ENCODE results near the gene AQP11.
"Not testable (repeated sequence)": the region's sequence is repeated elsewhere in the genome, so short reads cannot be mapped to it uniquely, and the experiment has no call there.

Gene AQP11

GRCh38 chr11:77619576-77620198, 29.9 kb downstream of the AQP11 start:
- no peak overlapping the region for H3K4me3 Mint-ChIP-seq
- peaks cover 94% of the 10 kb centered on the region for H3K36me3 Mint-ChIP-seq (ENCODE audit: low read depth)
- no peaks in the 10 kb centered on the region for H3K27me3 Mint-ChIP-seq
- no peaks in the 10 kb centered on the region for H3K4me1 Mint-ChIP-seq (ENCODE audit: low read depth)
- DNase-seq = no peak
- no peak overlapping the region for H3K27ac Mint-ChIP-seq
- H3K9me3 Mint-ChIP-seq = no peaks in the 10 kb centered on the region

- Mint-ChIP-seq H3K4me3 (peak overlapping the region; percentile 48), H3K9me3 (no peaks in the 10 kb centered on the region), H3K36me3 (ENCODE audit: low read depth) (peaks cover 83% of the 10 kb centered on the region), H3K4me1 (ENCODE audit: low read depth) (peaks cover 49% of the 10 kb centered on the region), H3K27ac (peak overlapping the region; percentile 72), H3K27me3 (no peaks in the 10 kb centered on the region)
- no peak for DNase-seq
These were observed 40.5 kb downstream of the AQP11 start for GRCh38 chr11:77630157-77630710.

GRCh38 chr11:77633926-77634325, 44.2 kb downstream of the AQP11 start:
- H3K27me3 Mint-ChIP-seq, H3K9me3 Mint-ChIP-seq, H3K4me3 Mint-ChIP-seq, DNase-seq: not testable (repeated sequence)
- peak overlapping the region; percentile 26 for H3K27ac Mint-ChIP-seq
- H3K4me1 Mint-ChIP-seq (ENCODE audit: low read depth) = peaks cover 64% of the 10 kb centered on the region
- peaks cover 77% of the 10 kb centered on the region for H3K36me3 Mint-ChIP-seq (ENCODE audit: low read depth)

GRCh38 chr11:77636731-77637344, 47.1 kb downstream of the AQP11 start:
- Mint-ChIP-seq H3K4me3 (peak overlapping the region; percentile 97), H3K36me3 (ENCODE audit: low read depth) (peaks cover 54% of the 10 kb centered on the region), H3K9me3 (no peaks in the 10 kb centered on the region), H3K27ac (peak overlapping the region; percentile 94), H3K27me3 (no peaks in the 10 kb centered on the region), H3K4me1 (ENCODE audit: low read depth) (peaks cover 45% of the 10 kb centered on the region)
- DNase-seq = no peak

- Mint-ChIP-seq H3K27me3 (no peaks in the 10 kb centered on the region), H3K4me1 (ENCODE audit: low read depth) (peaks cover 40% of the 10 kb centered on the region), H3K4me3 (peak within 1 kb of the TSS; percentile 97), H3K36me3 (ENCODE audit: low read depth) (peaks cover 48% of the 10 kb centered on the region), H3K27ac (peak within 1 kb of the TSS; percentile 94), H3K9me3 (no peaks in the 10 kb centered on the region)
- peak; percentile 87 for DNase-seq
These were observed 47.8 kb downstream of the AQP11 start, which contains the start of gene CLNS1A for GRCh38 chr11:77637345-77638165. Gene CLNS1A, minus strand, starts transcription at chr11:77637794. Its CDS starts 80 bp downstream, at chr11:77637714.

- DNase-seq = no peak
- Mint-ChIP-seq H3K4me3 (no peak overlapping the region), H3K27me3 (peaks cover 11% of the 10 kb centered on the region), H3K4me1 (ENCODE audit: low read depth) (peaks cover 9% of the 10 kb centered on the region), H3K27ac (no peak overlapping the region), H3K9me3 (no peaks in the 10 kb centered on the region), H3K36me3 (ENCODE audit: low read depth) (peaks cover 10% of the 10 kb centered on the region)
These were observed 52.5 kb downstream of the AQP11 start for GRCh38 chr11:77642228-77642627.

- peaks cover 15% of the 10 kb centered on the region for H3K27me3 Mint-ChIP-seq
- H3K27ac Mint-ChIP-seq = no peak overlapping the region
- H3K9me3 Mint-ChIP-seq = no peaks in the 10 kb centered on the region
- peaks cover 2% of the 10 kb centered on the region for H3K4me1 Mint-ChIP-seq (ENCODE audit: low read depth)
- DNase-seq = no peak
- no peak overlapping the region for H3K4me3 Mint-ChIP-seq
- H3K36me3 Mint-ChIP-seq (ENCODE audit: low read depth) = no peaks in the 10 kb centered on the region
These were observed 55.1 kb downstream of the AQP11 start for GRCh38 chr11:77644887-77645286.

GRCh38 chr11:77647654-77648305, 58.0 kb downstream of the AQP11 start:
- Mint-ChIP-seq H3K27ac (no peak overlapping the region), H3K27me3 (peaks cover 19% of the 10 kb centered on the region)

GRCh38 chr11:77650123-77650522, 60.4 kb downstream of the AQP11 start:
- Mint-ChIP-seq H3K27me3 (peaks cover 12% of the 10 kb centered on the region), H3K36me3 (ENCODE audit: low read depth) (no peaks in the 10 kb centered on the region), H3K9me3 (no peaks in the 10 kb centered on the region), H3K4me3 (no peak overlapping the region), H3K27ac (no peak overlapping the region), H3K4me1 (ENCODE audit: low read depth) (no peaks in the 10 kb centered on the region)
- DNase-seq = no peak

More at GRCh38 chr11:77647654-77648305, 58.0 kb downstream of the AQP11 start:
- Mint-ChIP-seq H3K4me1 (ENCODE audit: low read depth) (peaks cover 2% of the 10 kb centered on the region), H3K36me3 (ENCODE audit: low read depth) (no peaks in the 10 kb centered on the region), H3K4me3 (no peak overlapping the region), H3K9me3 (no peaks in the 10 kb centered on the region)
- no peak for DNase-seq

- Mint-ChIP-seq H3K9me3 (no peaks in the 10 kb centered on the region), H3K36me3 (ENCODE audit: low read depth) (no peaks in the 10 kb centered on the region), H3K4me3 (no peak overlapping the region), H3K27me3 (peaks cover 4% of the 10 kb centered on the region), H3K4me1 (ENCODE audit: low read depth) (no peaks in the 10 kb centered on the region), H3K27ac (no peak overlapping the region)
- no peak for DNase-seq
These were observed 65.1 kb downstream of the AQP11 start for GRCh38 chr11:77654770-77655434.

GRCh38 chr11:77656362-77656761, 66.6 kb downstream of the AQP11 start:
- Mint-ChIP-seq H3K4me3 (no peak overlapping the region), H3K27me3 (no peaks in the 10 kb centered on the region), H3K36me3 (ENCODE audit: low read depth) (no peaks in the 10 kb centered on the region), H3K4me1 (ENCODE audit: low read depth) (no peaks in the 10 kb centered on the region), H3K27ac (no peak overlapping the region), H3K9me3 (no peaks in the 10 kb centered on the region)
- no peak for DNase-seq

GRCh38 chr11:77658213-77659013, 68.7 kb downstream of the AQP11 start:
- Mint-ChIP-seq H3K4me1 (ENCODE audit: low read depth) (no peaks in the 10 kb centered on the region), H3K27me3 (no peaks in the 10 kb centered on the region), H3K4me3 (no peak overlapping the region), H3K9me3 (no peaks in the 10 kb centered on the region), H3K27ac (no peak overlapping the region), H3K36me3 (ENCODE audit: low read depth) (peaks cover 2% of the 10 kb centered on the region)
- DNase-seq = no peak

Data from activated T-cell treated with anti-CD3 and anti-CD28 coated beads, Interleukin-2, amount 50 U/mL, for 24 hours (primary cell).